Choroid plexus epithelial cell (primary cell): ENCODE data around the gene RBM6.
"Not testable (repeated sequence)": the region's sequence is repeated elsewhere in the genome, so short reads cannot be mapped to it uniquely, and the experiment has no call there.

ENCODE experiments used
- DNase-seq: peaks from one replicate; pipeline ENCODE4 v3.0.0-alpha.2; 2010; ENCODE audit warnings: low read depth
- H3K4me3 ChIP-seq: 2 replicates; pipeline ENCODE4 v1.5.1; 2011; ENCODE audit warnings: low read depth, mild to moderate bottlenecking, control low read depth, low read length, moderate library complexity
- CTCF ChIP-seq: conservative IDR thresholded peaks from 2 replicates; pipeline ENCODE4 v1.5.1; 2011; ENCODE audit warnings: low read depth, mild to moderate bottlenecking, control low read depth, inconsistent platforms, low read length, moderate library complexity

RBM6 gene

GRCh38 chr3:50047426-50047825 lies 107.5 kb downstream of the RBM6 start:
- no peak overlapping the region for H3K4me3 ChIP-seq
- no peak for TF ChIP-seq CTCF
- DNase-seq, result no peak

DNA sequence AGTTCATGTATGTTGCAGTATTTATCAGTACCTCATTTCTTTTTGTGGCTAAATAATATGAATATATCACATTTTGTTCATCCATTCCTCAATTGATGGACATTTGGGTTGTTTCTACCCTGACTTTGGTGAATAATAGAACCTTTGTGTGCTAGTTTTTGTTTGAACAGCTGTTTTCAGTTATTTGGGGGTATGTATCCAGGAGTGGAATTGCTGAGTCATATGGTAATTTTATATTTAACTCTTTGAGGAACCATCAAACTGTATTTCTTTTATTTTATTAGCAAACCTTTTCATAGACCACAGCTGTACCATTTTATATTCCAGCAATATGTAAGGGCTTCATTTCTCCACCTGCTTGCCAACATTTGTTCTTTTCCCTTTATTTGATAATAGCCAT lies 110.4 kb downstream of the RBM6 start:
- DNase-seq, result peak; percentile 79
- H3K4me3 ChIP-seq, result no peak overlapping the region
- no peak for TF ChIP-seq CTCF

GRCh38 chr3:50057756-50058155 lies 117.8 kb downstream of the RBM6 start:
- no peak for DNase-seq
- no peak overlapping the region for H3K4me3 ChIP-seq
- TF ChIP-seq CTCF, result no peak

DNA sequence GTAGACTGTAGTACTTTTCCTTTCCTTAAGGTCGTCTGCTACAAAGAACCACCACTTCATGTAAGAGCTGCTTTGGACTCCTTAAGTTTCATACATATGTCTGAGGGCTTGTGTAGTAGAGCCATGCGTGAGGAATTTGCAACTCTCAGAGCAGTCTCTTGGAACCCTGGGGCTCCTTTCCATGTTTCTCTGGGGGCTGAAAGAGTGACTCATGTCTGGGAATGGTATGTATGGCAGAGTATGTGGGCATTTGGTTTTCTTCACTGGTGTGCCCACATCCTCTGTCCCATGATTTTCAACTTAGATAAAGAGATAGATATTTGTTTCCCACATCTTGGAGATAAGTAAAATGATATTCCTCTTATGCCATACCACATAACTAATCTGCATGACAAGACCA lies 128.2 kb downstream of the RBM6 start:
- no peak overlapping the region for H3K4me3 ChIP-seq
- DNase-seq, result peak; percentile 25
- no peak for TF ChIP-seq CTCF

DNA sequence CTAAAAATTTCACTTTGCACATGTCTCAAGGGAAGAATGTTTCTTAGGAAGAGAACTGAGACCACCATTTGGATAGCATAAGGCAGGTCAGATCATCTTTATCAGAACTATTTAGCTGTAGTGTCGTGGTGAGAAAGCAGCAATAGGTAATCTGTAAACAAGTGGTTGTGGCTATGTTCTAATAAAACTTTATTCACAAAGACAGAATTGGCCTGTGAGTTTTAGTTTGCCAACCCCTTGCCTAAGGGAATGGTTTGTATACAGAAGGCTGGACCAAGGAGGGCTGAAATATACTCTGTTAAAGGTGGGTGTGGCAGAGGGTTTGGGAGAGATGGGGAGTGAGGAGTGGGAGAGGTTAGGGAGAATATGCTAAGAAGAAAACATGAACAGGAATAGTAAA lies 138.1 kb downstream of the RBM6 start:
- DNase-seq, result no peak
- TF ChIP-seq CTCF, result no peak
- H3K4me3 ChIP-seq, result no peak overlapping the region

DNA sequence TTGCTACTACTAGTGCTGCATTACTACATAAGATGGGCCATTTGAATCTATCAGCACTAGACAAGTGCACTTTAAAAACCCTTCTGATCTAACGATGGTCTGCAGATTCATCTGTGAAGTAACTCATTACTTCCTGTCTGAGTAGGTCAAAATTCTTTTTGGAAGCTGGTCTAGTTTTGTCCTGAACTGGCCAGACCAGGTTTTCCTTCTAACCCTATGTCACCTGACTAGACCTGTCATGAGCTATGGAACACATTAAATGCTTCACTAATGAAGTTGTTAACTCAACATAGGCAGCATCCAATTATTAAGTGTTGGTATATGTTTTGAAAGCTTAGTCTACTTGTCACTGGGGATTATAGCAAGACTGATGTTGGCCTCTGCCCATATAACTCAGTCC lies 138.7 kb downstream of the RBM6 start:
- no peak overlapping the region for H3K4me3 ChIP-seq
- peak; percentile 13 for DNase-seq
- no peak for TF ChIP-seq CTCF

- DNase-seq, H3K4me3 ChIP-seq: not testable (repeated sequence)
Measured at GRCh38 chr3:50084951-50085350, 145.0 kb downstream of the RBM6 start.
